Suppressor macrophage (primary cell): ENCODE data around the gene TSC22D4.

Experiments
- DNase-seq, 4 experiments: peaks; one replicate each; pipeline ENCODE4 v3.0.0-alpha.2; 2020 to 2022

TSC22D4 gene

GRCh38 chr7:100428199-100428966 lies 50.6 kb downstream of the TSC22D4 start, which contains the start of gene ZCWPW1:
Gene ZCWPW1, minus strand, starts transcription at chr7:100428703. Its CDS starts 8,054 bp downstream, at chr7:100420649.
- peak; percentile 97 to 99 (median 98) for DNase-seq

GRCh38 chr7:100427762-100428198 lies 51.2 kb downstream of the TSC22D4 start:
- no peak for DNase-seq

- DNase-seq, result no peak
Measured at GRCh38 chr7:100426516-100426915, 52.5 kb downstream of the TSC22D4 start.

GRCh38 chr7:100425347-100425746 lies 53.7 kb downstream of the TSC22D4 start:
- no peak for DNase-seq

- no peak for DNase-seq
Measured at GRCh38 chr7:100423315-100423714, 55.7 kb downstream of the TSC22D4 start.

GRCh38 chr7:100419660-100420226 lies 59.3 kb downstream of the TSC22D4 start:
- no peak for DNase-seq

- no peak for DNase-seq
Measured at GRCh38 chr7:100418930-100419659, 59.9 kb downstream of the TSC22D4 start.
